GM12878 (cell line): Measurements from ENCODE around the gene HLA-DPB1. TPM values are rescaled to one million over a fixed set of nuclear protein-coding genes. Genes with fewer than 3 reads are reported as not detected.

ENCODE experiments used
- ATAC-seq: fragments of 200-7000 bp; cut with Tn5 transposase; 3 replicates; pipeline ENCODE4 v1.9.1; 2020; ENCODE audit warnings: mild to moderate bottlenecking, moderate library complexity
- BruUV-seq: library from RNA; stranded (reverse); fragments of 400-500 nt; replicated peaks from 2 replicates; lab custom pipeline; 2021; lab: Mats Ljungman, UMichigan
- CTCF ChIA-PET: fragments of 300-600 bp; sonication (Branson Sonifier 250); formaldehyde crosslinking; extraction: SDS; loops from one replicate; lab custom pipeline; 2021; ENCODE audit warnings: inconsistent platforms; lab: Yijun Ruan, JAX
- POLR2A ChIA-PET: fragments of 350-600 bp; formaldehyde crosslinking; extraction: SDS; loops from one replicate; lab custom pipeline; 2021; ENCODE audit warnings: inconsistent platforms; lab: Charles Lee
- RAD21 ChIA-PET: fragments of 300-600 bp; sonication (Branson Sonifier 250); formaldehyde crosslinking; loops from one replicate; lab custom pipeline; 2023; ENCODE audit warnings: antibody characterized with exemption; ENCODE audit not compliant: unreplicated experiment; lab: Charles Lee
- SMC1A ChIA-PET: fragments of 300-600 bp; sonication (Branson Sonifier 250); formaldehyde crosslinking; loops from one replicate; lab custom pipeline; 2023; ENCODE audit not compliant: unreplicated experiment, uncharacterized antibody; lab: Charles Lee
- DNase-seq: peaks from one replicate; pipeline ENCODE4 v3.0.0-alpha.2; 2011; ENCODE audit warnings: low read depth, low spot score
- FAIRE-seq: peaks from 3 replicates; lab custom pipeline; 2011; peaks lifted over from hg19 to GRCh38; lab: Jason Lieb, UNC
- H2AFZ ChIP-seq: 2 replicates; pipeline ENCODE4 v1.6.0; 2011; ENCODE audit warnings: low read depth, low read length, control low read depth; ENCODE audit not compliant: control insufficient read depth
- H3K27ac ChIP-seq: 2 replicates; pipeline ENCODE4 v1.5.1; 2011; ENCODE audit warnings: control low read depth; ENCODE audit not compliant: control insufficient read depth, insufficient read depth
- H3K27me3 ChIP-seq, 2 experiments: replicated peaks in 1 of 2; 2 replicates each; pipeline versions ENCODE4 v1.6.0 to v1.6.1; 2011; ENCODE audit warnings: low read length in 1 of 2; ENCODE audit not compliant: control insufficient read depth in 2 of 2, insufficient read depth in 2 of 2
- H3K36me3 ChIP-seq, 2 experiments: 2 replicates each; pipeline ENCODE4 v1.5.1; 2011; ENCODE audit warnings: low read length in 1 of 2; ENCODE audit not compliant: control insufficient read depth in 2 of 2, insufficient read depth in 2 of 2
- H3K4me1 ChIP-seq: 2 replicates; pipeline ENCODE4 v1.6.1; 2011; ENCODE audit warnings: mild to moderate bottlenecking, low read length, moderate library complexity, mixed read lengths; ENCODE audit not compliant: control insufficient read depth, insufficient read depth
- H3K4me2 ChIP-seq: 2 replicates; pipeline ENCODE4 v1.6.0; 2011; ENCODE audit warnings: control low read depth; ENCODE audit not compliant: control insufficient read depth, insufficient read depth
- H3K4me3 ChIP-seq: fragments of 200-600 bp; sonication (generic); 2 replicates; pipeline ENCODE4 v1.5.1; 2016
- H3K79me2 ChIP-seq: 2 replicates; pipeline ENCODE4 v1.6.0; 2011; ENCODE audit warnings: low read length; ENCODE audit not compliant: control insufficient read depth, insufficient read depth
- H3K9ac ChIP-seq: 2 replicates; pipeline ENCODE4 v1.8.0; 2011; ENCODE audit warnings: low read length, control low read depth, mixed read lengths; ENCODE audit not compliant: control insufficient read depth, insufficient read depth
- H3K9me3 ChIP-seq: replicated peaks from 3 replicates; pipeline ENCODE4 v1.5.1; 2011; ENCODE audit warnings: mild to moderate bottlenecking, low read length; ENCODE audit not compliant: control insufficient read depth, insufficient read depth
- H4K20me1 ChIP-seq: 2 replicates; pipeline ENCODE4 v1.6.0; 2011; ENCODE audit not compliant: control insufficient read depth, insufficient read depth
- NFYA ChIP-seq: IDR thresholded peaks from 2 replicates; pipeline ENCODE4 v1.6.1; 2011; ENCODE audit warnings: low read depth, mild to moderate bottlenecking, low read length, improper control_type of control experiment, borderline replicate concordance
- RCOR1 ChIP-seq: conservative IDR thresholded peaks from 2 replicates; pipeline ENCODE4 v1.6.1; 2012; ENCODE audit warnings: low read depth, low read length, improper control_type of control experiment
- REST ChIP-seq: IDR thresholded peaks from 2 replicates; pipeline ENCODE4 v1.6.1; 2012; ENCODE audit warnings: mild to moderate bottlenecking, low read depth, low read length
- WGBS: methylation state at CpG from one replicate; pipeline ENCODE4 v1.1.6; 2016; ENCODE audit warnings: low lambda C conversion rate; ENCODE audit not compliant: insufficient replicate concordance, insufficient coverage; ENCODE audit errors: missing lambda C conversion rate; 5-methylcytosine and 5-hydroxymethylcytosine counted together
- in situ Hi-C: fragments of 300-500 bp; cut with MboI; formaldehyde crosslinking; loops from 9 replicates; pipeline ENCODE4 v1.14.3; 2018; ENCODE audit warnings: mixed read lengths
- intact Hi-C: fragments of 100-400 bp; cut with micrococcal nuclease; formaldehyde crosslinking; loops from one replicate; pipeline ENCODE4 v1.14.2; 2022; ENCODE audit not compliant: unreplicated experiment
- polyA plus RNA-seq, 11 experiments: library from polyadenylated mRNA; depleted of rRNA in 4 of 11; unstranded in 6 of 11; stranded (reverse) in 5 of 11; fragments of >200 nt; fragmentation: Nextera tagmentation in 4 of 11; fragmentation: Illumina TruSeq in 1 of 11; extraction: Ambion mirVana in 4 of 11; extraction: Trizol in 1 of 11; gene quantifications; 1 replicate in 1 of 11; 2 replicates in 10 of 11; pipeline versions ENCODE4 v1.2.1 to v1.2.3, GENCODE V29; 2011 to 2016; ENCODE audit warnings: inconsistent platforms in 2 of 11, missing spikeins in 2 of 11, low read depth in 1 of 11
- total RNA-seq, 4 experiments: library from RNA; depleted of rRNA in 3 of 4; stranded (reverse); fragments of >200 nt in 3 of 4; fragmentation: Illumina TruSeq in 1 of 4; extraction: Trizol in 1 of 4; gene quantifications; 2 replicates each; pipeline versions ENCODE4 v1.2.1 to v1.2.3, GENCODE V29; 2013 to 2021

HLA-DPB1 gene
- total and polyA plus RNA-seq, 10 of the 15 experiments (the other 5 are each of a cell fraction or from before 2014, with no cell fraction given): 101 to 675 (median 352) TPM

GRCh38 chr6:33120001-33120400 lies 44.2 kb downstream of the HLA-DPB1 start (continued):
- no peak for TF ChIP-seq REST
- no peak for TF ChIP-seq NFYA

- Histone ChIP-seq H3K27me3 (no peaks in the 10 kb centered on the region), H3K9ac (no peak overlapping the region), H3K27ac (no peak overlapping the region), H2AFZ (no peak overlapping the region), H3K79me2 (no peaks in the 10 kb centered on the region), H4K20me1 (no peaks in the 10 kb centered on the region), H3K4me1 (peaks cover 8% of the 10 kb centered on the region), H3K4me2 (no peak overlapping the region), H3K4me3 (no peak overlapping the region), H3K9me3 (peaks cover 13% of the 10 kb centered on the region), H3K36me3 (no peaks in the 10 kb centered on the region)
- no TSS peak for BruUV-seq
- SMC1A ChIA-PET: interaction anchor here (1.0 to 8.0 kb wide), 11 partner anchors 8 to 125 kb away, joined by 3 to 55 read pairs (median 5); no protein-coding TSS in a partner anchor
- POLR2A ChIA-PET: interaction anchor here (0.8 to 0.9 kb wide), 2 partner anchors 9 to 25 kb away, joined by 3 read pairs; no protein-coding TSS in a partner anchor
- DNase-seq (no peak), ATAC-seq (no peak), FAIRE-seq (no peak)
- CTCF ChIA-PET: interaction anchor here (0.6 to 14.5 kb wide), 14 partner anchors 5 to 127 kb away, joined by 3 to 266 read pairs (median 28); no protein-coding TSS in a partner anchor
- no peak for TF ChIP-seq RCOR1
- WGBS: 36% methylated on average over 6 of the region's 6 CpGs
- intact Hi-C loops (loop anchor here (1.0 to 2.0 kb wide), 3 partner anchors 26 to 126 kb away; no protein-coding TSS in a partner anchor), in situ Hi-C loops (no loop called here)
- RAD21 ChIA-PET: interaction anchor here (0.9 to 4.2 kb wide), 5 partner anchors 11 to 126 kb away, joined by 3 to 20 read pairs (median 3); no protein-coding TSS in a partner anchor
Measured at GRCh38 chr6:33123181-33123580, 47.4 kb downstream of the HLA-DPB1 start.
